ENCODE data around the gene EIF3M. TPM values are rescaled to one million over a fixed set of nuclear protein-coding genes. Genes with fewer than 3 reads are reported as not detected.

EIF3M gene
- total RNA-seq, 4 donors from 2014 or later, result 196 to 469 (median 294) TPM

DNA sequence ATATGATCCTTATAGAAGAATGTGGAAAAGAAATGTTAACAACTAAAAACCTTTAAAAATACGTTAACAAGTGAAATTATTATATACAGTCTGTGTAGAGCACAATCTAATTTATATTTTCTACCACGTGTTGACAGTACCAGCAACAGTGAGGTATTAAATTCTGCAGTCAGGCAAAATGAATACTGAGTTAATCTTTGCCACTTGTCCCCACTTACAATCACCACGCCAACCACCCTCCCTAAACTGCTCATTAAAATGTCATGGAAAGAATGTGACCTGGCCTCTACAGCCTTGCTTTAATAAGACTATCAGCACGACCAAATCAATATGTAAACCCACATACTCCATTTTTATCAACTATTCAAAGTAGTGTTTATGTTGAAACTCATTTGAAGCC lies 28.5 kb upstream of the EIF3M start:
- H3K9me3 ChIP-seq, result no peaks in the 10 kb centered on the region
- H3K36me3 ChIP-seq, result no peaks in the 10 kb centered on the region
- no peak overlapping the region for H3K4me3 ChIP-seq
- WGBS, result 43% methylated on average over 4 of the region's 4 CpGs
- peaks cover 0 to 5% (median 0%) of the 10 kb centered on the region in 4 donors for H3K27me3 ChIP-seq
- H3K27ac ChIP-seq (replicated peaks in 1 of 4), result no peak overlapping the region
- TF ChIP-seq POLR2A (IDR thresholded peaks at IDR 0.05; ENCODE audit: low read depth), result no peak
- TF ChIP-seq POLR2AphosphoS5 (IDR thresholded peaks at IDR 0.05), result no peak
- no peak for TF ChIP-seq EP300 (IDR thresholded peaks at IDR 0.05)
- TF ChIP-seq, protein P1, sequence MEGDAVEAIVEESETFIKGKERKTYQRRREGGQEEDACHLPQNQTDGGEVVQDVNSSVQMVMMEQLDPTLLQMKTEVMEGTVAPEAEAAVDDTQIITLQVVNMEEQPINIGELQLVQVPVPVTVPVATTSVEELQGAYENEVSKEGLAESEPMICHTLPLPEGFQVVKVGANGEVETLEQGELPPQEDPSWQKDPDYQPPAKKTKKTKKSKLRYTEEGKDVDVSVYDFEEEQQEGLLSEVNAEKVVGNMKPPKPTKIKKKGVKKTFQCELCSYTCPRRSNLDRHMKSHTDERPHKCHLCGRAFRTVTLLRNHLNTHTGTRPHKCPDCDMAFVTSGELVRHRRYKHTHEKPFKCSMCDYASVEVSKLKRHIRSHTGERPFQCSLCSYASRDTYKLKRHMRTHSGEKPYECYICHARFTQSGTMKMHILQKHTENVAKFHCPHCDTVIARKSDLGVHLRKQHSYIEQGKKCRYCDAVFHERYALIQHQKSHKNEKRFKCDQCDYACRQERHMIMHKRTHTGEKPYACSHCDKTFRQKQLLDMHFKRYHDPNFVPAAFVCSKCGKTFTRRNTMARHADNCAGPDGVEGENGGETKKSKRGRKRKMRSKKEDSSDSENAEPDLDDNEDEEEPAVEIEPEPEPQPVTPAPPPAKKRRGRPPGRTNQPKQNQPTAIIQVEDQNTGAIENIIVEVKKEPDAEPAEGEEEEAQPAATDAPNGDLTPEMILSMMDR (IDR thresholded peaks at IDR 0.05), result no peak
- no peaks in the 10 kb centered on the region for H3K4me1 ChIP-seq
- intact Hi-C loops (cut with DNase I), result no loop called here
- no peak for DNase-seq (ENCODE audit: extremely low spot score)

DNA sequence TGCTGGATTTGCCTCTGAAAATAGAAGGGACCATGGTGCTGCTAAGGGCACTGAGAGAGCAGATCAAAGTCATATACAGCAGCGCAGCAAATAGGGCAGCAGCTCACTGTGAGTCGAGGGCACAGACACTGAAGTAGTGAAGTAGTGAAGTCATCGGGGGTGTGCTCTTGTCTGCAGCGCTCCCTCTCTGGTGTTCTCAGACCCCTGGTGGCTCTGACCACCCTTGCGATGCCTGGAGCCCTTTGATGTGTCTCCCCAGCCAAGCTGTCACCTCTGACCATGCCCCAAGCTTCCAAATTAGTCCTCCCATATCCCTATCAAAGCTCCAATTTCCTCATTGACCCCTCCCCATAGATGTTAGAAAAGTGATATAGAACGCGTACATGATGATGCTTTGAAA lies 27.7 kb upstream of the EIF3M start:
- TF ChIP-seq EP300 (IDR thresholded peaks at IDR 0.05) (no peak), POLR2AphosphoS5 (IDR thresholded peaks at IDR 0.05) (no peak)
- no peak overlapping the region for H3K4me3 ChIP-seq
- no peaks in the 10 kb centered on the region for H3K36me3 ChIP-seq
- no peak for DNase-seq (ENCODE audit: extremely low spot score)
- no peak overlapping the region for H3K27ac ChIP-seq (replicated peaks in 1 of 4)
- no peaks in the 10 kb centered on the region for H3K4me1 ChIP-seq
- intact Hi-C loops (cut with DNase I), result no loop called here
- peaks cover 0 to 5% (median 0%) of the 10 kb centered on the region in 4 donors for H3K27me3 ChIP-seq
- no peaks in the 10 kb centered on the region for H3K9me3 ChIP-seq
- WGBS, result 80% methylated on average over 7 of the region's 7 CpGs

GRCh38 chr11:32561835-32562234 lies 21.8 kb upstream of the EIF3M start:
- 91% methylated on average over 11 of the region's 11 CpGs for WGBS
- TF ChIP-seq POLR2AphosphoS5 (IDR thresholded peaks at IDR 0.05) (no peak), POLR2A (IDR thresholded peaks at IDR 0.05; ENCODE audit: low read depth) (no peak), EP300 (IDR thresholded peaks at IDR 0.05) (no peak)
- TF ChIP-seq, protein P1 (IDR thresholded peaks at IDR 0.05), result no peak

GRCh38 chr11:32562839-32563599 lies 20.6 kb upstream of the EIF3M start:
- Histone ChIP-seq H3K4me1 (no peaks in the 10 kb centered on the region), H3K4me3 (no peak overlapping the region), H3K9me3 (no peaks in the 10 kb centered on the region), H3K27me3 (no peaks in the 10 kb centered on the region), H3K27ac (replicated peaks in 1 of 4) (no peak overlapping the region), H3K36me3 (no peaks in the 10 kb centered on the region)
- WGBS, result 41% methylated on average over 10 of the region's 10 CpGs
- intact Hi-C loops (cut with DNase I), result no loop called here
- TF ChIP-seq POLR2A (IDR thresholded peaks at IDR 0.05; ENCODE audit: low read depth) (no peak), EP300 (IDR thresholded peaks at IDR 0.05) (no peak)
- TF ChIP-seq, protein P1 (IDR thresholded peaks at IDR 0.05), result no peak
- DNase-seq (ENCODE audit: extremely low spot score), result no peak

More at GRCh38 chr11:32561835-32562234, 21.8 kb upstream of the EIF3M start:
- H3K9me3 ChIP-seq, result no peaks in the 10 kb centered on the region
- H3K27ac ChIP-seq (replicated peaks in 1 of 4), result no peak overlapping the region
- DNase-seq (ENCODE audit: extremely low spot score), result no peak
- H3K4me1 ChIP-seq, result no peaks in the 10 kb centered on the region
- no peaks in the 10 kb centered on the region for H3K36me3 ChIP-seq
- H3K4me3 ChIP-seq, result no peak overlapping the region
- intact Hi-C loops (cut with DNase I), result no loop called here
- H3K27me3 ChIP-seq, result no peaks in the 10 kb centered on the region

GRCh38 chr11:32563600-32563959 lies 20.1 kb upstream of the EIF3M start:
- Histone ChIP-seq H3K9me3 (no peaks in the 10 kb centered on the region), H3K36me3 (no peaks in the 10 kb centered on the region), H3K4me3 (no peak overlapping the region), H3K27me3 (no peaks in the 10 kb centered on the region), H3K4me1 (no peaks in the 10 kb centered on the region), H3K27ac (replicated peaks in 1 of 4) (no peak overlapping the region)
- no peak for DNase-seq (ENCODE audit: extremely low spot score)
- WGBS, result 67% methylated on average over 3 of the region's 3 CpGs
- TF ChIP-seq POLR2A (IDR thresholded peaks at IDR 0.05; ENCODE audit: low read depth), result no peak
- TF ChIP-seq, protein P1 (IDR thresholded peaks at IDR 0.05), result no peak
- intact Hi-C loops (cut with DNase I), result no loop called here
